ENCODE measurements around the gene ZDHHC1.

ZDHHC1 gene

GRCh38 chr16:67411339-67411738 lies 4.9 kb downstream of the ZDHHC1 start:
- no peak for DNase-seq (ENCODE audit: low read depth, low spot score)

GRCh38 chr16:67409631-67410030 lies 6.6 kb downstream of the ZDHHC1 start:
- DNase-seq (ENCODE audit: low read depth, low spot score), result no peak

GRCh38 chr16:67407788-67408452 lies 8.4 kb downstream of the ZDHHC1 start:
- no peak for DNase-seq (ENCODE audit: low read depth, low spot score)

- no peak for DNase-seq (ENCODE audit: low read depth, low spot score)
Observed at GRCh38 chr16:67407176-67407787, 9.0 kb downstream of the ZDHHC1 start.

- no peak for DNase-seq (ENCODE audit: low read depth, low spot score)
Observed at GRCh38 chr16:67406111-67406971, 9.9 kb downstream of the ZDHHC1 start.

GRCh38 chr16:67405336-67405735 lies 10.9 kb downstream of the ZDHHC1 start:
- DNase-seq (ENCODE audit: low read depth, low spot score), result no peak

GRCh38 chr16:67404740-67405226 lies 11.5 kb downstream of the ZDHHC1 start:
- peak; percentile 82 for DNase-seq (ENCODE audit: low read depth, low spot score)

- DNase-seq (ENCODE audit: low read depth, low spot score), result no peak
Observed at GRCh38 chr16:67403976-67404555, 12.2 kb downstream of the ZDHHC1 start.

GRCh38 chr16:67400901-67401300 lies 15.4 kb downstream of the ZDHHC1 start:
- no peak for DNase-seq (ENCODE audit: low read depth, low spot score)

GRCh38 chr16:67399749-67400704 lies 16.2 kb downstream of the ZDHHC1 start:
- no peak for DNase-seq (ENCODE audit: low read depth, low spot score)

- DNase-seq (ENCODE audit: low read depth, low spot score), result peak; percentile 86
Observed at GRCh38 chr16:67399218-67399733, 17.0 kb downstream of the ZDHHC1 start.

GRCh38 chr16:67398546-67399217 lies 17.6 kb downstream of the ZDHHC1 start:
- DNase-seq (ENCODE audit: low read depth, low spot score), result no peak

GRCh38 chr16:67397812-67398545 lies 18.3 kb downstream of the ZDHHC1 start:
- no peak for DNase-seq (ENCODE audit: low read depth, low spot score)

- DNase-seq (ENCODE audit: low read depth, low spot score), result no peak
Observed at GRCh38 chr16:67397036-67397801, 19.1 kb downstream of the ZDHHC1 start.

GRCh38 chr16:67396159-67397035 lies 19.9 kb downstream of the ZDHHC1 start:
- peak; percentile 76 for DNase-seq (ENCODE audit: low read depth, low spot score)

GRCh38 chr16:67395458-67396158 lies 20.7 kb downstream of the ZDHHC1 start:
- DNase-seq (ENCODE audit: low read depth, low spot score), result no peak

GRCh38 chr16:67395105-67395457 lies 21.2 kb downstream of the ZDHHC1 start:
- no peak for DNase-seq (ENCODE audit: low read depth, low spot score)
